Measurements from ENCODE around the gene TRAPPC8.

Gene TRAPPC8

GRCh38 chr18:31821545-31822171 lies 121.3 kb downstream of the TRAPPC8 start:
- Histone ChIP-seq H3K27me3 (ENCODE audit: insufficient read depth, low read length, poor library complexity, severe bottlenecking) (no peaks in the 10 kb centered on the region), H3F3A (ENCODE audit: low read depth) (no peaks in the 10 kb centered on the region), H3K36me3 (ENCODE audit: insufficient read depth, low read length) (no peaks in the 10 kb centered on the region), H3K9ac (ENCODE audit: low read depth, low read length, poor library complexity, severe bottlenecking) (no peak overlapping the region), H3K79me2 (ENCODE audit: insufficient read depth, low read length) (no peaks in the 10 kb centered on the region), H2AFZ (ENCODE audit: low read length) (no peak overlapping the region), H3K9me3 (ENCODE audit: insufficient read depth, low read depth, low read length) (no peaks in the 10 kb centered on the region), H3K4me3 (ENCODE audit: low read length, poor library complexity, severe bottlenecking) (no peak overlapping the region), H3K4me2 (ENCODE audit: low read depth, low read length, poor library complexity, severe bottlenecking) (no peak overlapping the region), H3K9me2 (replicated peaks; ENCODE audit: low read depth, low read length) (no peaks in the 10 kb centered on the region), H4K20me1 (ENCODE audit: insufficient read depth, low read length, poor library complexity, severe bottlenecking) (no peaks in the 10 kb centered on the region), H3K4me1 (ENCODE audit: insufficient read depth, low read length, poor library complexity, severe bottlenecking) (no peaks in the 10 kb centered on the region)
- no peak for TF ChIP-seq CTCF (conservative IDR thresholded peaks at IDR 0.05; ENCODE audit: low read length)
- TF ChIP-seq EZH2phosphoT487 (IDR thresholded peaks at IDR 0.05; ENCODE audit: borderline replicate concordance) = no peak

GRCh38 chr18:31819925-31820229 lies 123.1 kb downstream of the TRAPPC8 start:
- H3K4me2 ChIP-seq (ENCODE audit: low read depth, low read length, poor library complexity, severe bottlenecking) = no peak overlapping the region
- H3K79me2 ChIP-seq (ENCODE audit: insufficient read depth, low read length) = no peaks in the 10 kb centered on the region
- H2AFZ ChIP-seq (ENCODE audit: low read length) = 0 out of 2 replicates have a peak overlapping the region, but pooled peaks have one; percentile 2

GRCh38 chr18:31819106-31819924 lies 123.6 kb downstream of the TRAPPC8 start:
- H3K9me3 ChIP-seq (ENCODE audit: insufficient read depth, low read depth, low read length) = no peaks in the 10 kb centered on the region
- no peak for TF ChIP-seq EZH2phosphoT487 (IDR thresholded peaks at IDR 0.05; ENCODE audit: borderline replicate concordance)
- TF ChIP-seq CTCF (conservative IDR thresholded peaks at IDR 0.05; ENCODE audit: low read length) = peak; percentile 89
- no peak overlapping the region for H3K9ac ChIP-seq (ENCODE audit: low read depth, low read length, poor library complexity, severe bottlenecking)
- no peaks in the 10 kb centered on the region for H3K79me2 ChIP-seq (ENCODE audit: insufficient read depth, low read length)
- no peak overlapping the region for H3K4me3 ChIP-seq (ENCODE audit: low read length, poor library complexity, severe bottlenecking)
- no peaks in the 10 kb centered on the region for H3K36me3 ChIP-seq (ENCODE audit: insufficient read depth, low read length)
- peak overlapping the region; percentile 30; the same call in 1 of the 2 replicates for H2AFZ ChIP-seq (ENCODE audit: low read length)
- H4K20me1 ChIP-seq (ENCODE audit: insufficient read depth, low read length, poor library complexity, severe bottlenecking) = no peaks in the 10 kb centered on the region
- peaks cover 5% of the 10 kb centered on the region for H3K4me1 ChIP-seq (ENCODE audit: insufficient read depth, low read length, poor library complexity, severe bottlenecking)
- no peaks in the 10 kb centered on the region for H3K27me3 ChIP-seq (ENCODE audit: insufficient read depth, low read length, poor library complexity, severe bottlenecking)
- no peak overlapping the region for H3K4me2 ChIP-seq (ENCODE audit: low read depth, low read length, poor library complexity, severe bottlenecking)
- no peaks in the 10 kb centered on the region for H3F3A ChIP-seq (ENCODE audit: low read depth)
- H3K9me2 ChIP-seq (replicated peaks; ENCODE audit: low read depth, low read length) = no peaks in the 10 kb centered on the region

More at GRCh38 chr18:31819925-31820229, 123.1 kb downstream of the TRAPPC8 start:
- Histone ChIP-seq H3K9me3 (ENCODE audit: insufficient read depth, low read depth, low read length) (no peaks in the 10 kb centered on the region), H3K36me3 (ENCODE audit: insufficient read depth, low read length) (no peaks in the 10 kb centered on the region), H3K4me3 (ENCODE audit: low read length, poor library complexity, severe bottlenecking) (no peak overlapping the region), H3K27me3 (ENCODE audit: insufficient read depth, low read length, poor library complexity, severe bottlenecking) (no peaks in the 10 kb centered on the region), H3K9me2 (replicated peaks; ENCODE audit: low read depth, low read length) (no peaks in the 10 kb centered on the region), H3K4me1 (ENCODE audit: insufficient read depth, low read length, poor library complexity, severe bottlenecking) (no peaks in the 10 kb centered on the region), H3F3A (ENCODE audit: low read depth) (no peaks in the 10 kb centered on the region), H3K9ac (ENCODE audit: low read depth, low read length, poor library complexity, severe bottlenecking) (no peak overlapping the region), H4K20me1 (ENCODE audit: insufficient read depth, low read length, poor library complexity, severe bottlenecking) (no peaks in the 10 kb centered on the region)
- no peak for TF ChIP-seq EZH2phosphoT487 (IDR thresholded peaks at IDR 0.05; ENCODE audit: borderline replicate concordance)
- peak; percentile 35; the same call in 1 of the 2 replicates for TF ChIP-seq CTCF (conservative IDR thresholded peaks at IDR 0.05; ENCODE audit: low read length)
